CD4-positive, alpha-beta T cell treated with Interleukin-21 for 1 hour (primary cell): ENCODE data around the gene CHDH.

Experiments
- DNase-seq: peaks from one replicate; pipeline ENCODE4 v3.0.0-alpha.2; 2020

The CHDH gene

DNA sequence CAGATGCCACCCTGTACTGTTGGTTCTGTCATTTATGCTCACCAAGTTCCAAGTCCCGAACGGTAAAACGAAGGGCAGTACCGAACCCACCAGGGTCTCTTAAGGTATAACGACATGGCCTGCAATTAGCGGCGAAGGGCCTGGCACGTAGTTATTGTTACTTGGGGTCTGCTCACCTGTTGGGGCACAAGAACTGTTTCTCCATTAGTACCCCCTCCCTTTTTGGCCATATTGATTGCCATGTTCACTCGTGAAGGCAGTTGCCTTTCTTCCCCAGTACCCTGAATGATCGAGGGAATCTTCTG, 584 bp upstream of the CHDH start:
- DNase-seq, result no peak

DNA sequence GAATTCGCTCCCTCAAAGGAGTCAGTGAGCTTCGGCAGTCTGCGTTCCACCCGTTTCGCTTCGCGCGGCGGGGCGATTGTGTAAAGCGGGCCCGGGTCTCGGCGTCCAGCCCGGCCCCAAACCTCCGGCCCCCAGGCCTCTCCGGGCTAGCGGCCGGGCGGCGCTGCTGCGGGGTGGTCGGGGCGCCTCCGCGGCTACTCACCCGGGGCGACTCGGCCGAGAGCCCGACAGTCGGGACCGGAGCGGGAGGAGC, 412 bp downstream of the CHDH start:
- DNase-seq, result no peak

DNA sequence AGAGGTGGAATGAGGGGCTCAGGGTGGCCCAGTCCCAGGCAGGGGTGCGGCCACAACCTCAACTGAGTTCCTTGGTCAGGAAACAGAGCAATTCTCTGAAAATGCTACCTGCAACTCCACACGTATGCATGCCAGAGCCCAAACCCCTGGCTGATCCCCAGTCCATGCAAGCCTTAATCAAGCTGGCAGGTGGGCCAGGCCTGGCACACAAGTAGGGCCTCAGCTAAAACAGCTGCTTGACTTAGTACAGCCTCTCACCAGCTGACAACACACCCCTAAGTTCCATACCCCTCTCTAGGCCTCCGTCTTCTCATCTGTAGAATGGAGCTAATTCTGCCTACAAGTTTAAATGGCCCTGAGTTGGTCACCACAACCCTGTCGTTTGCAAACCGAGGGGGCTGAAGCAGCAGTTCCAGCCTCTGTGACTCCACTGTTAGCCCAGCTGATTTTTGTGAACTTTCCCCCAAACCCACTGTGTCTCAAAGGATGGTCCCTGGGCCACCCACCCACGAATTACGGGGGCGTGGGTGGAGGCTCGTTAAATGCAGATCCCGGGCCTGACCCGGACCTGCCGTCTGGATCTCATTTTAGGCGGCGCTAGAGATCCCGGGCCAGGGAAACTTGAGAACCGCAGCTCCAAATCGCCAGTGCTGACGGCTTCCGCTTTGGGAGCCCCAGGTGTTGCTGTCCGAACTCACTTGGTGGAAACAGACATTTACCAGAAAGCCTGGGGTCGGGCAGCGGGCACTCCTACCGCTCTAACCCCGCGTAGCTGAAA, 927 bp downstream of the CHDH start:
- no peak for DNase-seq

DNA sequence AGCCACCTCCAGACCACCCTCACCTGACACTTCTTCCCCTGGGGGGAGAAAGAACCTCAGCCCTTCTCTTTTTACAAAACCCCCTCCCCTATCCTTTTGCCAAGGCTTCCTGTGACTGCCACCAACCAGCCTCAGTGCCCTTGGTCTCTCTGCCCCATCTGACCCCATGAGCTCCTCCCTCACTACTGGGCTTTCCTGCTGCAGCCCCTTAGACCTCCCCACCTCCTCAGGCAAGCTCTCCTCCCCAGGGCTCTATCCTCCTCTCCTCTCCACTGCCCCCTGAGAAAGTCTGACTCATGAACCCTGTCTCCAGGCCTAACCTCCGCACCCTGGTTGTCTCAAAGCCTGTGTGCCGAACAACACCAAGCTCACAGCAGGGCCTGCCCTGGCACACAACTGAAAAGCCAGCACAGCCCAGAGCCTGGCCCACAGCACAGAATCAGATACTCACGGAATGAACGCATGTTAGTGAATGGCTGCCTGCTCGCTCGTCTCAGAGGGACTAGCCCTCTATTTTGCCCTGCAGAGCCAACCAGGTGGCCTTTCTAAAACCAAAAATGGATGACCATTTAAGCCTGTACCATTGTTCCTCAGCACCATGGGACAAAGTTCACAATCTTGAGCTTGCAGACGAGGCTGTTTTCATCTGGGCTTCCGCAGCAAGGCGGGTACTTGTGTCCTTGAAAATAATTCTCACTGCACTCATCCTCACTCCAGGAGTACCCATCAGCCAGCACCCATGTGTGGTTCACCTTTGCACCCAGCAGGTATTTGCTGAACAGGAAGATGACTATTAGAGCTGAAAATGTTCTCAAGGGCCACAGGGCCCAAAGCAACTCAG, 1.7 kb downstream of the CHDH start:
- no peak for DNase-seq

DNA sequence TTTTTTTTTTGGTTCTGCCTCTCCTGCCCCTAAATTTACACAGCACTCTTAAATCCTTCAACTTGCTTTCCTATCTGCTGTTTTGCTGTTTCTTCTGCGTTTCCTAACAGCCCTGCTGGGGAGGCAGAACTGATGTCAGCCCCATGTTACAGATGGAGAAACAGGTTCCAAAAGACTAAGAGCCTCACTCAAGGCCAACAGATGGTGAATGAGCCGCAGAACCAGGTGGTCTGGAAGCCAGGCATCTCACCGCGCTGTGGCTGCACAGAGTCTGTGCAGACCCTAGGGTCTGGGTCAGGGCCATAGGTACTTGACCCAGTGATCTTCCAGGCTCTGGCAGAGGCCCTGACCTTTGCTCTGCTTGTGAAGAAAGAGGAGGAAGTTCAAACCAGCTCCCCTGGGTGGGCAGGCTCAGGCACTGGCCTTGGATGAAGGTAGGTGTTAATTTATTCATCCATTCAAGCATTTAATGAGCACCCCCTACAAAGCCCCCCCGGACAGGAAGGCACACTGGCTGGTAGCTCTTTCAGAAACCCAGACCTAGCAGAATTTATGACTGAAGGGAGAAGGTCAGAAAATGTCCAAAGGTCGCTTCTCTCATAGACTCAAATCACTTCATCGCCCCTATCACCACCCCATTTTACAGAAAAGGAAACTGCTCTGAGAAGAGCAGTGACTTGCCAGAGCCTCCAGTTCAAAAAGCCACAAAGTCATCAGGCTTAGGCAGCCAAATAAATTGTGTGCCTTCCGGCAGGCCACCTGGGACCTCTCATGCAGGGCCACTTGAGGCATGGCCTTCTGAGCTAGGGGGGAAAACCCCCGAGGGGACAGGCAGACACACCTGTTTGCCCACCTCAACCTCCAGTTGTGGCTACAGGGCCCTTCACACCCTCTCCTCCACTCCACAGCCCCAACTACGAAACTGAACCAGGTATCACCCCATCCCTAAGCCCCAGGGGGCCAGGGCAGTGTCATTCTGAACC, 2.7 kb downstream of the CHDH start:
- no peak for DNase-seq

DNA sequence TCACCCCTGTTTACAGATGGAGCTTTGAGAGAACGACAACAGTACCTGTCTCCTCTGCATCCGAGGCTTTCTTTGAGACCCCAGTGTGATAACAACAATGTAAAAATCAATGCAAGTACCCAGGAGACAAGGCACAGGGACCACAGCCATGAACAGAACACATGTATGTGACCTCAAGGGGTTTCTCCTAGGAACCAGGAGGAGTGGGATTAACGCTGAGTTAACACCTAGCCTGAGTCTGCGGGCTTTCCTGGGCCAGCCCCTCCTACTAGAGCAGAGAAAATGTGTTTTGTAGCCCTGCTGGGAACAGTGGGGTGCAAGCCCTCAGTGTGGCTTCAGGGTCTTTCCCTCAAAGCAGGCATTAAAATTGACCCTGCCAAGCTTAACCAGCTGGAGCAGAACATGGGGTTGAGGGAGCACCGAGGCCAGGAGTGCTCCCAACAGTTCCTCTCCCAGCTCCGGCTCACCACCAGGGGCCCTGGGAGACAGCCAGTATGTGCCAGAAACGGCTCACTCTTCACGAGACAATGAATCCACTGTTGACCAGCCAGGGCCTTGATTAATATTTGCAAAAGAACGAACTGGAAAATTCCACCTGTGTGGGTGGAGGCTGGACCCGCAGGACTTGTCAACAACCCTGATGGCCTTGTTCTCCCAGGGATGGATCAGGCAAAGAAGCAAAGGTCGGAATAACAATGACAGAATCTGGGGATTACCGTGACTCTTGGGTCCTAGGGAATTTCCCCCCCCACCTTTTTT, 3.6 kb downstream of the CHDH start:
- no peak for DNase-seq

DNA sequence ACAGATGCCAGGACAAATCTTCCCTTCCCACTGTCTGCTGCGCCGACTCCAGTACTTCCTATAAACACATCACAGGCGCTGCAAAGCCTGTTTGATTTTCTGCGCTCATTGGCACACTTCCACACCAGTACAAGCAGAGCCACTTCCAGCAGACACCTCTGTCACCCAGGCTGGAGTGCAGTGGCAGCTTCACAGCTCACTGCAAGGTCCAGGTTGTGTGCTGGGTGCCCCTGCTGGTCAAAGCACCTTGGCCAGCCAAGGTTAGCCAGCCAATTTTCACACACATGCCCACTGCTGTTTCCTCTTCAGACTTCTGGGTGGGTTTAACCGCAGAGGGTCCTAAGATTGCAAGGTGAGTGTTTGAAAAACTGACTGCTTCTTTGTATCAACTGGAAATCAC, 4.9 kb downstream of the CHDH start:
- DNase-seq, result no peak

DNA sequence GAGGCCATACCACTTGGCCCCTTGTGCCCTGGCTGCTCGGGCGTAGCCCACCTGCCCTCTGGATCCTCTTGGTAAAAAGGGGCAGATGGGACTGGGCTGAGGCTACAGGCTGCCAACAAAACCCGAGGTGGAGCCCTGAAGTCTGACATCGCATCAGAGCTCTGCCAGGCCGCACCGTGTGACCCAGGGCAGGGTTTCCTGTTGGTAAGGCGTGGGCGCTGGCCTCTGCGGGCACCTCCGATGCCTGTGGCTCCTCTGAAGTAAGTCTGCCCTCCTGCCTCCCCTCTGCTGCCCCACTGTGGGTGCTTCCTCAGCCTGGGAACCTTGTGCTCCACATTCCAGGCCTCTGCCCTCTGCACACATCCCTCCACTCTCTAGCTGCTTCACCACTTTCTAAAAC, 8.9 kb downstream of the CHDH start:
- no peak for DNase-seq

DNA sequence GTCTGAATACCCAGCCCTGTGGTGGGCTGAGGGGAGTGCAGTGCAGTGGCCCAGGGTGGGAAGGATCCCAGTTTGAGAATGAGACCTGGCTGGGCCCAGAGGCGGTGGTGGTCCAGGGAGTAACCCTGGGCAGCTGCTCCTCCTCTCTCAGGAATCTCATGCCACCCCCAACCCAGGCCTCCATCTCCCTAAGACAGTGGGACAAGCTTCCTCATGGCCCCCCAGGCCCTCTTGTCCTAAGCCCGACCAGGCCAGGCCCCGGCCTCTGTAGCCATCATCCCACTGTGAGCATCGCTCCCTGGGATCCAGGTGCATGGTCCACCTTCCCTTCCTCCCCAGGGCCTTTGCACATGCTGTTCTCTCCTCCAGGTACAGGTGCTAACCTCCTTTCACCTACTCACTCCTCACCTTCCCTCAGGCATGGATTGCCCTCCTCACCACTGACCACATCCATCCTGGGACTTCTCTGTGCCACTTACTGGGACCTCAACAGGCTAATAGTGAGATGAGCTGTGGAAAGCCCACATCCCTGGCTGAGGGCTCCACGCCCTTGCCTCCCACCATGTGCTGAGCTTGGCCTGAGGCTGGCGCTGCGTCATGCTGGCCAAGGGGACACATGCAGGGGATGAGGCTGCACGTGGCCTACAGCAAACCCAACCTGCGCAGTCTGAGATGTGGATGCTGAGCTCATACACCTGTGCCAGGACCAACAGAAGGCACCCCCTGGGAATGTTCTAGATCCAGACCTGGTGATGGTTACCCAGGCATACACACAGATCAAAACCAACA, 9.9 kb downstream of the CHDH start:
- DNase-seq, result no peak

DNA sequence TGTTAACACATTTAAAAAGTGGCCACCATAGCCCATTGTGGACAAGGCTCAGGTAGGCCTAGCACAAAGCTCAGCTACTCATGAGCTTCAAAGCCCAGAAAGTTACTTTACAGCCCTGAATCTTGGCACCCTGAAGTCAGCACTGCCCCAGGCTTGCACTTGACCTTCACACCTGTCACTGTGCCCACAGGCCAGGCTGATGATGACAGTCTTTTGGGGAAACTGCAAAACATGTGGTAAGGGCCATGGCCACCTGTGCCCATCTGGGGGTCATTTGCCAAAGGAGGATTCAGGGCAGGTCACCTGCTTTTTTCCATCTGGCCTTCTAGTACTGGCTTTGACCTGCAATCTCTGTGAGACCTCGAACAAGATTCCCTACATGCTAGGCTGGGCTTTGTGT, 11.0 kb downstream of the CHDH start:
- no peak for DNase-seq

DNA sequence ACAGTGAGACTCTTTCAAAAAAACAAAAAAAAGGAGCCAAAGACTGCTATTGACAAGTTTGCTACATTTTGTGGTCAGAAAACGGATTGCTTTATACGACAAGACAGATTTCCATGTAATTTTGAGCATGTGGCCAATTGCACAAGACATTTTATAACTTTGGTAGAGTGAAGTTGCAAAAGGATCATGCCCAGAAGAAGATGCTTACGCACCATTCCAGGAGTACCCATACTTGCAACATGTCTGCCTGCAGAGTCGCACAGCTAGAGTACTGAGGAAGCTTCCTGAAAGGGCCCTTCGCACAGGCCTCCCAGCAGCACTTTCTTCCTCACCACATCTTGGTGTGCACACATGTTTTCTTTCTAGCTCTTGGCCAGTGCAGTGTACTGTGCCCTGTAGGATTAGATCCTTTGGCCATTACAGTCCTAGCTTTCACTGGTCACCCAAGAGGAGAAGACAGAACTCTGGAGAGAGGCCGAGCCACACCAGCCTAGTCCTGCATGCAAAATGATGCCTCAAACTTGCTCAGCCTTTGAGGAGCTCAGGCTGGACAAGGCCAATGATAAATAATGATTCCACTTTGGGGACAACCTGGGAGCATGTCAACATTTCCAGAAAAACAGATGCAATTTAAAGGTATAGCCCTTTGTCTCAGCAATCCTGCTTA, 11.7 kb downstream of the CHDH start:
- no peak for DNase-seq

DNA sequence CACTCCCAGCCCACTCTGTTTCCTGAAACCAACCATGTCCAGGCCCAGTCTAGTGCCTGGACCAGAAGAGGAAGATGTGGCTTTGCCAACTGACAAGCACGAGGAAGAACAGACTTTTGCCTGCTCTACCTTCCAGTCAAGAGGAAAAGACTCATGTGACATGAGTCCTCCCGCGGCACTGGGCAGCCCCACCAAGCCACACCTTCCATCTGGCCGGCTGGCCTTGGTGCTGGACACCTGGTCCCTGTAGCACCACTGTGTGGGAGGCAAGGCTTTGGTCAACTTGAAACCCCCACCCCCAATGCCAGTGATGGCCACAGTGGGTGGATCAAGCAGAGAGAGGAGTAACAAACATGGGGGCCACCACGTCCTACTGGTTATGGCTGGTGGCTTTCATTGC, 12.5 kb downstream of the CHDH start:
- no peak for DNase-seq

DNA sequence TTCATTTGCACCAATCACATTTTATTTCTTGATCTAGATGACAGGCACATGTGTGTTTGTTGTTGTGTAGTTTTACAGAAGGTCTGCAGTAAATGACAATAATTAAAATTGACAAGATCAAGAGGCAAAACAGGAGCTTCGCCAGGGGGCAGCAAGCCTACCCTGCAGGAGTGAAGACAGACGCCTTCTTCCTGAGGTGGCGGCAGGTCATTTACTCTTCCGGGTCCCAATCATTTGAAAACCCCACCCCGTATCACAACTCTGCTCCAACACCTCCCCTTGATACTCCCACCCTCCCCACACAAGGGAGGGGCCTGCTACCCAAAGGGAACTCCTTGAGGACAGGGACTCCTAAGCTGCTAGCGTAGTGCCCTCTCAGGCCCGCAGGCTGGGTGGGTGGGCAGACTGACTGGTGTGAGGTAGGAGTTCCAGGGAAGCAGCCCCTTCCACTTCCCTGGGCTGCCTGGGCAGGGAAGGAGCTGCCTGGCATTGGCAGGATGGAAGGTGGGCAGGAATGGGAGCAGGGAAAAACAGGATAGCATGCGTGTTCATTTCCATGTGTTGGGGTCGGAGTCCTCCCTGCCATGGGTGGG, 13.1 kb downstream of the CHDH start:
- no peak for DNase-seq

DNA sequence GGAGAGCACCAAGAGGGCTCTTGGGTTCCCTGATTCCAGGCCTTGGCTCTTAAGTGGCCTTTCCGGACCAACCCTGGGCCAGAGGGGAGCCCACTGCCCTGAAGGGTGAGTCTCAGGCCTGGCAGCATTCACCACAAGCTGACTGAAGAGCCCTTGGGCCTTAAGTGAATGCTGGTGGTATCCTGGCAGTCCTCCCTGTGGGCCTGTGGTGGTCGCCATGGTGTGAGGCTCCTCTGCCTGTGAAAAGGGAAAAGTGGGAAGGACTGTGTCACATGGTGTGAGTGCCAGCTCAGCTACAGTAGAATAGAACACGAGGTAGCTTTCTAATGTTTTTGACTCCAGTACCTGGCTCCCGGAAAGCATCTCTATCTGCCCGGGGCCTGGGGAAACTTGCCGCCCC, 15.3 kb downstream of the CHDH start:
- no peak for DNase-seq

DNA sequence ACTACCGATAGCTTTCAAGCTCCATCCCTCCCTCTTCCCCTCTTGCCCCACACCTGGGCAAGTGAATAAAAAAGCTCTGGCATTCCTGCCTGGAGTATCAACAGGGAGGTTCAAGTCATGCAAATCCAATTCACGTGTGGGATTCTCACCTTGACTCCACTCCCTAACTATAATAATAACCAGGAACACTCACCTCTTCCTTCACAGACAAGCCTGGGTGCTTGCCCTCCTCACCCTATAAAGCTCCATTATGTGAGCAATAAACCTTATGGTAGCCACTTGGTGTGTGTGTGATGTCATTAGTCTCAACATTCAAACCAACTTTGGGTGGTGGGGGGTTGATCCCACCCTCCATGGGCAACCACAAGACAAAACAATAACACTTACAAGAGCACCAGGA, 16.6 kb downstream of the CHDH start:
- no peak for DNase-seq

DNA sequence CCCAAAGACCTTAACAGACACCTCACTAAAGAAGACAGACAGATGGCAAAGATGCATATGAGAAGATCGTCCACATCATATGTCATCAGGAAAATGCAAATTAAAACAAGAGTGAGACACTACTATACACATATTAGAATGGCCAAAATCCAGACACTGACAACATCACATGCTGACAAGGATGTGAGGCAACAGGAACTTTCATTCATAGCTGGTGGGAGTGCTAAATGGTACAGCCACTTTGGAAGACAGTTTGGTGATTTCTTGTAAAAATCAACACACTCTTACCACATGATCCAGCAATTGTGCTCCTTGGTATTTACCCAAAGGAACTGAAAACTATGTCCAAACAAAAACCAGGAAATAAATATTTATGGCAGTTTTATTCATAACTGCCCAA, 17.6 kb downstream of the CHDH start:
- DNase-seq, result no peak

DNA sequence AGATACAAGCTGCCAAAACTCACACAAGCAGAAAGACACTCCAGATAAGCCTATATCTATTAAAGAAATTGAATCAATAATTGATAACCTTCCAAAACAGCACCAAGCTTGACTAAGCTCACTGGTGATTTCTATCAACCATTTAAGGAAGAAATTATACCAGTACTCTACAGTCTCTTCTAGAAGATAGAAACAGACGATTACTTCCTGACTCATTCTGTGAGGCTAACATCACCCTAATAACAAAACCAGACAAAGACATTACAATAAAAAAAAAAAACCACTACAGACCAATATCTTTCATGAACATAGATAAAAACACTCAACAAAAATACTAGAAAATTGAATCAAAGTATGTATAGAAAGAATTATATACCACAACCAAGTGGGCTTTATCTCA, 20.2 kb downstream of the CHDH start:
- no peak for DNase-seq

DNA sequence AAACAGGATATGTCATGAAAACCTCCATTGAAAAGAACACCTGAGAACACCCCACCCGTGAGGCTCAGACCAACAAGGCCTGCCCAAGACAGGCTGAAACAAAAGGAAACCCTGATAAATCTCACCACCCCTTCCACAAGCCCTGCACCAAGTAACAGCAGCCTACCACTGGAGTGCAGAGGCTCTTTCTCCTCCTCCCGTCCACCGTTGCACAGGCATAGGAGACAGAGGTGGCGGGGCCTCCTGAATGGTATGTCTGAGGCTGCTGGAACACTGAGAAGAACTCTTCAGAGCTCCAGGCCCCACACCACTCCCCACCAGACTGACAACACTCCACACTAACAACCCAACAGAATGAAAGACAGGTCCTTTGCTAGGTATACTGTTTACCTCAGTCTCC, 21.4 kb downstream of the CHDH start:
- DNase-seq, result no peak

DNA sequence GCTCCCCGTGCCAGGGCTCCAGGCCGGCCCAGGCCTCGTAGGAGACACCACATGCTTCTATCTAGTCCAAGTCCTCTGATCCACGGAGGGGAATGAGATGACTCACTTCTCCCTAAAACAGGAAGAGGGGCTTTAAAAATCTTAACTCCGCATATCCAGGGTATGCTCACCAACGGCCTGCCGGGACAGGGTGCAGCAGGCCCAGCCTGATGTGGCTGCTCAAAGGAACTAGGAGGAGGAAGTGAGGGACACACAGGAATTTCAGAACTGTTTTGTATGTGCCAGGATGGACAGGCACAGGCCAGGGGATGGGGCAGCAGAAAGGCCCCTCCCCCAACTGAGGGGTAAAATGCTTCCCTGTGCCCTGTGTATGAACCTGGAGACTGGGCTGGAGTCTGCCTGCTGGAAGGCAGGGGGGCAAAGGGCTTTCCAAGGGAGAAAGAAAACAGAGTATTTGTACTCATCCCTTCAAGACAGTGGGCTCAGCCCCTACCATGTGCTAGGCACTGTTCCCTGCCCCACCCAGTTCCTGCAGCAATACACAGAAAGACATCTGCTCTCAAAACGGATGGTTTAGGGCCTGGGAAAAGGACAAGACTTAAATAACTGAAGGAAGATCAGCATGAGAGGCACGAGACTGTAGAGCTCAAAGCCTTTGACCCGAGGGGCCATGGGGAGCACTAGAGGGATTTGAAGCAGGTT, 22.1 kb downstream of the CHDH start:
- no peak for DNase-seq
